GM18498 (cell line): ENCODE data around the gene QPCT.
"Not testable (repeated sequence)": the region's sequence is repeated elsewhere in the genome, so short reads cannot be mapped to it uniquely, and the experiment has no call there.

ENCODE experiments used
- ATAC-seq: cut with Tn5 transposase; IDR thresholded peaks from one replicate; pipeline ENCODE4 v1.9.1; 2021; ENCODE audit warnings: mild to moderate bottlenecking, moderate library complexity; ENCODE audit not compliant: unreplicated experiment

Gene QPCT

DNA sequence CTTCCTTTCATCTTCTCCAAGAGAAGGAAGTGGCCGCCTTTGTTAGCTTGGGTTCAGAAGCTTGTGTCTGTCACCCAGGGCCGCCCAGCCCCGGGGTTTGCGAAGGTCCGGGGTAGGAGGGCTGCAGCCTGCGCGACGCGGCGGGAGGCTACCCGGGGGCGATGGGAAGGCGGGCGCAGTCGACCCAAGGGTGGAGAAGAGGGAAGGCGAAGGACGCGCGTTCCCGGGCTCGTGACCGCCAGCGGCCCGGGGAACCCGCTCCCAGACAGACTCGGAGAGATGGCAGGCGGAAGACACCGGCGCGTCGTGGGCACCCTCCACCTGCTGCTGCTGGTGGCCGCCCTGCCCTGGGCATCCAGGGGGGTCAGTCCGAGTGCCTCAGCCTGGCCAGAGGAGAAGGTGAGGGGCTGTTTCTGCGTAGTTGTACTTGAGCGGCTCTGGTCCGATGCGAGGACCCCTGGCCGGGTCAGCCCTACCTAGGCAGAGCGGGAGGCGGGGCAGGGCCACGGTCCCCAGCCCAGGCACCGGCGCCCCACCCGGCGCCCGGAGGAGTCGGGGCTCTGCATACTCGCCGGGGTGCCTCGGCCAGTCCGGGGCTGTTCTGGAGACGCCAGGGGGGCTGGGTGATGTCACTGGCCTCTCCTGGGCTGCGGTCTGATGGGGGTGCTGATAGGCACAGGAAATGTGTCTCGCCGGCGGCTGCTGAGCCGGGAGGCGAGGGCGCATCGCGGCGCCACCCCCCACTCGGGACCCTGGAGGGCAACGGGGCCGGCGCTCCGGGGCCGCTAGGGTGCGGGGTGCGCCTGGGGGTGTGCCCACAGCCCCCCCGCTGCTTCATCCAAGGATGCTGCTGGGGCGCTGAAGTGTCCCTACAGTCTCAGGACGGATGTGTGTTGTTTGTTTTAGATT is at the start of gene QPCT:
TSS of gene QPCT (plus strand) at position 178 of the 909 bp plus-strand sequence. CDS start at position 280, 102 bp downstream.
- peak; percentile 64 for ATAC-seq

DNA sequence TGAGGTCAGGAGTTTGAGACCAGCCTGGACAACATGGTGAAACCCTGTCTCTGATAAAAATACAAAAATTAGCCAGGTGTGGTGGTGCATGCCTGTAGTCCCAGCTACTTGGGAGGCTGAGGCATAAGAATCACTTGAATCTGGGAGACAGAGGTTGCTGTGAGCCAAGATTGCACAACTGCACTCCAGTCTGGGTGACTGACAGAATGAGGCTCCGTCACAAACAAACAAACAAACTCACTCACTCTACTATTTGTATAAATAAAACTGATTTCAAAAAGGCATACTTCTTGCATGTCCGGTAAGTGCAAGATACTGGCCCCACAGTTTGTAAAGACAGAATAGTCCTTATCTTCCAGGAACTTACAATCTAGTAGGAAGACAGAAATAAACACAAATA is 49.6 kb upstream of the QPCT start:
- ATAC-seq = not testable (repeated sequence)

- no peak for ATAC-seq
Measured at GRCh38 chr2:37295469-37296073, 48.9 kb upstream of the QPCT start.

DNA sequence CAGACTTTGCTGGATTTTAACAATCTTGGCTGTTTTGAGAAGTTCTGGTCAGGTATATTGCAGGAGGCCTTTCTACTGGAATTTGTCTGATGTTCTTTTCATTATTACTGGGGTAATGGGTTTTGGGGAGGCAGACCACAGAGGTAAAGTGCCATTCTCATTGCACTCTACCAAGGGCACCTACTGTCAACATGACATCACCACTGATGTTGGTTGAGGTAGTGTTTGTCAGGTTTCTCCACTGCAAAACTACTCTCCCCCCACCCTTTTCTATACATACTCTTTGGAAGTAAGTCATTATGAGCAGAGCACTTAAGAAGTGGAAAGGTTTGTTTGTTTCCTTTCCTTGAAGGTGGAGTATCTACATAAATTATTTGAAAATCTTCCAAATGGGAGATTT is 46.8 kb upstream of the QPCT start:
- ATAC-seq = no peak

GRCh38 chr2:37300146-37300545 is 44.3 kb upstream of the QPCT start:
- no peak for ATAC-seq

- no peak for ATAC-seq
Measured at GRCh38 chr2:37300578-37300977, 43.9 kb upstream of the QPCT start.

DNA sequence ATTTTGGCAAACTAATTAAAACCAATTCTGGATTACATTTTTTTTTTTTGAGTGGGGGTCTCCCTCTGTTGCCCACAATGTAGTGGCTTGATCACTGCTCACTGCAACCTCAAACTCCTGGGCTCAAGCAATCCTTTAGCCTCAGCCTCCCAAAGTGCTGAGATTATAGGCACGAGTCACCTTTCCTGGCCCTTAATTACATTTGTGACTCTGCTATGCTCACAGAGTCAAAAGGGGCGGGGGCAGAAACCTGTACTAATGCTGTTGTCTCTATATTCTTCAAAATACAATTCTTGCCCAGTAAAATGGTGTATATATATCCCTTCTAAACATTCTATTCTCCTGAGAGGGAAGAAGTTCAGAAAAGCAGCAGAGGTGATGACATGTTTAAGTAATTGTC is 43.0 kb upstream of the QPCT start:
- no peak for ATAC-seq

DNA sequence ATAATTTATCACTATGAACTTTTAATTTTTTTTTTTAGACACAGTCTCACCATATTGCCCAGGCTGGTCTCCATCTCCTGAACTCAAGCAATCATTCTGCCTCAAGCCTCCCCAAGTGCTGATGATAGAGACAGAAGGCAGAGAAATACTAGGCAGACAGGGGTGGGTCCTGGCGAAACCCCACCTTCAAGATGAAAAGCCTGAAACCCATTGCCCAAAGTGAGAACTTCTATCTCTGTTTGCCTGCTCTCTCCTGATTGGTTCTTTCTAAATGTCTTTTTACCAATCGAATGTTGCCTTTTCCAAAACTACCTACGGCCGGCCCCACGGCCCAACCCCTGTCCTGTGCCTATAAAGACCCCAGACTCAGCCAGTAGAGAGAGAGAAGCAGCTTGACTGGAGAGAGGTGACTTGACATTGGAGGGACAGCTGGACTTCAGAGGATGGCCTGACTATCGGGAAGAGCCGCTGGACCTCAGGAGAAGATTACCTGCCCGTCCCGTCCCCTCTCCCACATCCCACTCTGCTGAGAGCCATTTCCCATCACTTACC is 41.7 kb upstream of the QPCT start:
- no peak for ATAC-seq

DNA sequence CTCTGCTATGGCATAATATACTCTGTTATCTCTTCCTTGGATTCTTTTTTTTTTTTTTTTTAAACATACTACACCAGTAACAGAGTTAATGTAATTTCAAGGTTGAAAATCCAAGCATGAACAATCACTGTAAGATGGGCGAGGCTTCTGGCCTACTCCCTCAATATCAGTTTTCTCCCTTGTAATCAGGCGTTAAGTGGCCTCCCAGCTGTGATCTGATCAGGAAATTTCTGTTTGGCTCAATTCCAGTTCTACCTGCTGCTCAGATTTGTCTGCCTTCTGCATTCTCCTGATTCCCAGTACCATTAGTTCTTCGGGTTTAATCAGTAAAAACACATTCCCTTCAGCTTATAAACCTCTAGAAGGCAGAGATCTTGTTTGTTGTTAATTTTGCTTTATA is 38.4 kb upstream of the QPCT start:
- ATAC-seq = no peak

GRCh38 chr2:37307500-37307899 is 36.9 kb upstream of the QPCT start:
- ATAC-seq = no peak

DNA sequence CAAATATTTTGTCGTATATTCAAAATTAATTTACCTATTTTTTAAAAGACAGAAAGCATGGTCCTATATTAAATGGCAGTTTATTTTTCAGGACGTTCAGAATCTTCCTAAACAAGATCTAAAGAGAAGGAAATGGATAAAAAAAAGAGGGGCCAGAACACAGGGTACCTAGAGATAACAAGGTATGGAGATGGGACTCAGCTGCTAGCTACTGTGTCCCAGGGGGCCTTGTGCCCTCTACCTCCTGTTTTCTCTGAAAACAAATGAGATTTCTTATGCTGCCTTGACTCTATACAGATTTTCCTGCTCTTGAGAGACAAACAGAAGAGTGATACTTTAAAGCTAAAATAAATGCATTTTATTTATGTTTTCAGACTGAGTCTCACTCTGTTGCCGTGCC is 29.1 kb upstream of the QPCT start:
- ATAC-seq = no peak

- ATAC-seq = no peak
Measured at GRCh38 chr2:37316181-37316580, 28.2 kb upstream of the QPCT start.

- ATAC-seq = no peak
Measured at GRCh38 chr2:37317746-37318145, 26.7 kb upstream of the QPCT start.

GRCh38 chr2:37318401-37318800 is 26.0 kb upstream of the QPCT start:
- ATAC-seq = peak; percentile 80

DNA sequence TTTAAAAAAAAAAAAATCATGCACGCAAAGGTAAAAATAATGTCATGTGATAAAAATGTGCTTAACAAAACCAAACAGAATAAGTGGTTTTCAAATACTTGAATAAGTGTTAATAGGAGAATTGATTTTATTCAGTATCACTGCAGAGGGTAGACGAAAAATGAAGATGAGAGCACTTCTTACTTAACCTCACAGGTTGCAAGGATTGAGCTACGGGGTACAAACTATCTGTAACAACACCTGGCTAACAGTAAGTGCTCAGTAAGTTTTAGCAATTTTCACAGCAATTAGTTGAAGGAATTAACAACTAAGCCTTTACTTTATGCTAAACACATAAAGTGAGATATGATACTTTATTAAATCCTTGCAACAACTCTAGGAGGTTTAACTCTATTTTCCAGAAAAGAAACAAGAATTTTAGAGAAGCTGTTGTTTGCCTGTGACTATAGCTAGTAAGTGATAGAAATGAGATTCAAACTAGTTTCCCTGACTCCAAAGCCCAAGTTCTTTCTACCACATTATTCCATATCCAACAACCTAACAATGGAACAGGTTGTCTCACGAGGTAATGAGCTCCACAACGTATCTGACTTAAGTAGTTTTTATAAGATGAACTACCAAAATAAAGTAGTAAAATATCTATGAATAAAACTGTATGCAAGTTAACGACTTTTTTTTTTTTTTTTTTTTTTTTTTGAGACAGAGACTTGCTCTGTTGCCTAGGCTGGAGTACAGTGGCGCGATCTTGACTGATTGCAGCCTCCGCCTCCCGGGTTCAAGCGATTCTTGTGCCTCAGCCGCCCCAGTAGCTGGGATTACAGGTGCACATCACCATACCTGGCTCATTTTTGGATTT is 24.4 kb upstream of the QPCT start:
- ATAC-seq = no peak

GRCh38 chr2:37321029-37321682 is 23.3 kb upstream of the QPCT start:
- no peak for ATAC-seq

GRCh38 chr2:37322368-37322767 is 22.1 kb upstream of the QPCT start:
- ATAC-seq = no peak

- ATAC-seq = no peak
Measured at GRCh38 chr2:37323176-37323780, 21.2 kb upstream of the QPCT start.

GRCh38 chr2:37323781-37324535 is 20.5 kb upstream of the QPCT start:
- ATAC-seq = peak; percentile 32

DNA sequence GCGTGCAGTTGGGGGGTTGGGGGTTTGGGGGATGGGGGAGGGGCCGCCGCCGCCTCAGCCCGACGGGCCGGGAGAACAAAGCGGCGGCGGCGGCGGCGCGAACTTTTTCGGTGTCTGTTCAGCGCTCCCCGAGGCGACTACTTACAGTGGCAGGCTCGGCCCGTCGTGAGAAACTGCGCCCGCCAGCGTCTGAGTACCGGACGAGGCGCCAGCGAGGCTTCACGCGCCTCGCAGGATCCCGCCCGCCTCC is 20.0 kb upstream of the QPCT start:
- ATAC-seq = no peak
